Stimulated activated CD8-positive, alpha-beta memory T cell treated with anti-CD3 and anti-CD28 coated beads, Interleukin-4, amount 100 ng/mL, for 1 hour (primary cell): ENCODE data around the gene TFF1.

Experiments used
- DNase-seq, 2 donors: peaks; one replicate each; pipeline ENCODE4 v3.0.0-alpha.2; 2020; ENCODE audit warnings: low read depth in 2 of 2, low spot score in 1 of 2

The TFF1 gene

GRCh38 chr21:42383331-42383730 lies 17.0 kb upstream of the TFF1 start:
- DNase-seq = no peak

GRCh38 chr21:42382915-42383314 lies 16.6 kb upstream of the TFF1 start:
- no peak for DNase-seq

- DNase-seq = no peak
Observed at GRCh38 chr21:42381347-42381984, 15.1 kb upstream of the TFF1 start.

- no peak for DNase-seq
Observed at GRCh38 chr21:42379426-42380215, 13.3 kb upstream of the TFF1 start.

GRCh38 chr21:42378418-42378817 lies 12.1 kb upstream of the TFF1 start:
- no peak for DNase-seq

- no peak for DNase-seq
Observed at GRCh38 chr21:42377951-42378340, 11.6 kb upstream of the TFF1 start.

GRCh38 chr21:42377211-42377950 lies 11.0 kb upstream of the TFF1 start:
- no peak for DNase-seq

GRCh38 chr21:42376338-42376982 lies 10.1 kb upstream of the TFF1 start:
- no peak for DNase-seq

- DNase-seq = no peak
Observed at GRCh38 chr21:42375966-42376337, 9.6 kb upstream of the TFF1 start.

GRCh38 chr21:42375506-42375905 lies 9.2 kb upstream of the TFF1 start:
- no peak for DNase-seq

GRCh38 chr21:42374864-42375499 lies 8.6 kb upstream of the TFF1 start:
- no peak for DNase-seq

- no peak for DNase-seq
Observed at GRCh38 chr21:42374457-42374856, 8.1 kb upstream of the TFF1 start.

- DNase-seq = no peak
Observed at GRCh38 chr21:42373908-42374455, 7.6 kb upstream of the TFF1 start.

GRCh38 chr21:42373196-42373907 lies 7.0 kb upstream of the TFF1 start:
- no peak for DNase-seq

- DNase-seq = no peak
Observed at GRCh38 chr21:42370894-42371654, 4.7 kb upstream of the TFF1 start.

- DNase-seq = no peak
Observed at GRCh38 chr21:42369821-42370220, 3.5 kb upstream of the TFF1 start.

GRCh38 chr21:42367367-42368165 lies 1.2 kb upstream of the TFF1 start:
- DNase-seq = no peak

GRCh38 chr21:42365770-42366169 lies 565 bp downstream of the TFF1 start:
- DNase-seq = no peak
